Measurements from ENCODE around the gene ZNF619. TPM values are rescaled to one million over a fixed set of nuclear protein-coding genes. Genes with fewer than 3 reads are reported as not detected.
A peak's percentile ranks its signal among the peaks of the same experiment; 100 is the strongest.

ZNF619 gene
- total and polyA plus RNA-seq, 8 donors, result 0.76 to 7.1 (median 3.6) TPM

GRCh38 chr3:40518848-40519247 is 41.9 kb downstream of the ZNF619 start:
- Histone ChIP-seq H3K36me3 (peaks cover 0 to 20% (median 4%) of the 10 kb centered on the region in 3 donors), H3K27ac (no peak overlapping the region), H3K27me3 (no peaks in the 10 kb centered on the region), H3K9me3 (no peaks in the 10 kb centered on the region), H3K4me3 (no peak overlapping the region), H3K4me1 (no peaks in the 10 kb centered on the region)
- ATAC-seq (no peak), FAIRE-seq (no peak), DNase-seq (no peak)
- intact Hi-C loops (cut with DNase I), result no loop called here
- WGBS, 2 donors, result 78 to 84% methylated on average over 1 of the region's 1 CpG
- TF ChIP-seq CTCF (IDR thresholded peaks at IDR 0.05), result no peak

GRCh38 chr3:40521254-40521653 is 44.3 kb downstream of the ZNF619 start:
- DNase-seq (no peak), ATAC-seq (no peak), FAIRE-seq (no peak)
- peaks cover 0 to 5% (median 1%) of the 10 kb centered on the region in 3 donors for H3K36me3 ChIP-seq
- peaks cover 0 to 6% (median 5%) of the 10 kb centered on the region in 3 donors for H3K4me1 ChIP-seq
- H3K9me3 ChIP-seq, result no peaks in the 10 kb centered on the region
- no peak overlapping the region for H3K4me3 ChIP-seq
- intact Hi-C loops (cut with DNase I), result no loop called here
- WGBS, 2 donors, result 72 to 93% methylated on average over 3 of the region's 3 CpGs
- no peaks in the 10 kb centered on the region for H3K27me3 ChIP-seq
- no peak overlapping the region for H3K27ac ChIP-seq
- no peak for TF ChIP-seq CTCF (IDR thresholded peaks at IDR 0.05)

- 11 to 27% methylated on average over 2 of the region's 2 CpGs for WGBS, 2 donors
- FAIRE-seq, result no peak
Observed at GRCh38 chr3:40523781-40524180, 46.9 kb downstream of the ZNF619 start.

GRCh38 chr3:40524222-40524567 is 47.3 kb downstream of the ZNF619 start:
- ATAC-seq (no peak), FAIRE-seq (no peak), DNase-seq (no peak)
- intact Hi-C loops (cut with DNase I), result no loop called here
- peak overlapping the region; percentile 60 to 85 (median 81) for H3K27ac ChIP-seq
- H3K27me3 ChIP-seq, result no peaks in the 10 kb centered on the region
- H3K4me1 ChIP-seq, result peaks cover 0 to 6% (median 5%) of the 10 kb centered on the region in 3 donors
- peaks cover 0 to 4% (median 4%) of the 10 kb centered on the region in 3 donors for H3K36me3 ChIP-seq
- 8 to 11% methylated on average over 5 of the region's 5 CpGs for WGBS, 2 donors
- H3K4me3 ChIP-seq, result peak overlapping the region; percentile 77 to 93 (median 86)
- H3K9me3 ChIP-seq, result no peaks in the 10 kb centered on the region
- TF ChIP-seq CTCF (IDR thresholded peaks at IDR 0.05), result no peak

More at GRCh38 chr3:40523781-40524180, 46.9 kb downstream of the ZNF619 start:
- Histone ChIP-seq H3K4me3 (peak overlapping the region in 3 of 4 donors; percentile 77 to 87 (median 84)), H3K9me3 (no peaks in the 10 kb centered on the region), H3K36me3 (peaks cover 0 to 4% (median 4%) of the 10 kb centered on the region in 3 donors), H3K27me3 (no peaks in the 10 kb centered on the region), H3K27ac (peak overlapping the region; percentile 60 to 85 (median 81)), H3K4me1 (peaks cover 0 to 6% (median 5%) of the 10 kb centered on the region in 3 donors)
- no peak for DNase-seq
- ATAC-seq, result peak; percentile 28 to 45 (median 38)
- no peak for TF ChIP-seq CTCF (IDR thresholded peaks at IDR 0.05)
- intact Hi-C loops (cut with DNase I), result no loop called here

- Histone ChIP-seq H3K27ac (peak within 1 kb of the TSS; percentile 60 to 85 (median 81)), H3K4me3 (peak within 1 kb of the TSS; percentile 77 to 93 (median 86)), H3K4me1 (peaks cover 0 to 6% (median 5%) of the 10 kb centered on the region in 3 donors), H3K9me3 (no peaks in the 10 kb centered on the region), H3K36me3 (peaks cover 0 to 4% (median 4%) of the 10 kb centered on the region in 3 donors), H3K27me3 (no peaks in the 10 kb centered on the region)
- peak; percentile 99 to 100 (median 99) for ATAC-seq
- intact Hi-C loops (cut with DNase I), result no loop called here
- 0 to 1% methylated on average over 59 of the region's 59 CpGs for WGBS, 2 donors
- TF ChIP-seq CTCF (IDR thresholded peaks at IDR 0.05), result no peak
- no peak for FAIRE-seq
- DNase-seq, result peak; percentile 90 to 97 (median 94)
Observed at GRCh38 chr3:40524568-40525285, 47.8 kb downstream of the ZNF619 start, which contains the start of gene ZNF621. Gene ZNF621 (plus strand): TSS chr3:40524960. CDS start chr3:40525841, 881 bp downstream.

Measured in pancreas (tissue), 10 donors.